Measurements from ENCODE around the gene KRABD2.

Gene KRABD2

GRCh38 chr17:8405499-8406016 is 29.1 kb upstream of the KRABD2 start:
- ATAC-seq: no peak
- Histone ChIP-seq H3K4me2 (no peak overlapping the region), H3K27ac (ENCODE audit: low read depth) (no peak overlapping the region), H3F3A (replicated peaks; ENCODE audit: low read depth) (no peaks in the 10 kb centered on the region), H3K27me3 (ENCODE audit: insufficient read depth) (no peaks in the 10 kb centered on the region), H3K4me1 (ENCODE audit: insufficient read depth) (peaks cover 9% of the 10 kb centered on the region; the same call in 1 of the 2 replicates), H3K36me3 (ENCODE audit: insufficient read depth) (no peaks in the 10 kb centered on the region), H3K4me3 (no peak overlapping the region), H3K9me2 (ENCODE audit: insufficient read depth) (no peaks in the 10 kb centered on the region), H4K20me1 (replicated peaks; ENCODE audit: insufficient read depth) (no peaks in the 10 kb centered on the region), H2AFZ (no peak overlapping the region), H3K79me2 (replicated peaks; ENCODE audit: insufficient read depth) (no peaks in the 10 kb centered on the region)
- TF ChIP-seq ZNF462 (CRISPR knock-in tag; IDR thresholded peaks at IDR 0.05) (no peak), ZNF331 (CRISPR knock-in tag; IDR thresholded peaks at IDR 0.05; ENCODE audit: low read depth) (no peak), ETS1 (IDR thresholded peaks at IDR 0.05) (no peak), EZH2 (IDR thresholded peaks at IDR 0.05; ENCODE audit: low read depth, unreplicated experiment) (no peak)
- H3K27me3 Mint-ChIP-seq (ENCODE audit: insufficient read depth, low read depth, poor library complexity): peaks cover 14% of the 10 kb centered on the region
- DNase-seq (ENCODE audit: low spot score): no peak
- H3K4me1 Mint-ChIP-seq: peaks cover 6% of the 10 kb centered on the region
- no peaks in the 10 kb centered on the region for H3K36me3 Mint-ChIP-seq (ENCODE audit: low read depth)
- H3K9me3 Mint-ChIP-seq: no peaks in the 10 kb centered on the region
- no peak overlapping the region for H3K4me3 Mint-ChIP-seq
- H3K27ac Mint-ChIP-seq: no peak overlapping the region

Measured in GM23338 (cell line).